ENCODE data around the gene SHLD2. TPM values are rescaled to one million over a fixed set of nuclear protein-coding genes. Genes with fewer than 3 reads are reported as not detected.

Gene SHLD2
- total RNA-seq, 4 donors from 2014 or later, result 12.7 to 31.7 (median 21.5) TPM

- H3K27me3 ChIP-seq, result no peaks in the 10 kb centered on the region
- 84% methylated on average over 4 of the region's 4 CpGs for WGBS, 2 donors
- DNase-seq, result no peak
- H3K9me3 ChIP-seq, result no peaks in the 10 kb centered on the region
- H3K27ac ChIP-seq, result no peak overlapping the region
- no peak overlapping the region for H3K4me3 ChIP-seq
- peaks cover 14 to 51% (median 18%) of the 10 kb centered on the region in 3 donors for H3K4me1 ChIP-seq
- no peak for TF ChIP-seq CTCF (IDR thresholded peaks at IDR 0.05)
- no peak for TF ChIP-seq POLR2A (IDR thresholded peaks at IDR 0.05)
- peaks cover 0 to 18% (median 0%) of the 10 kb centered on the region in 3 donors for H3K36me3 ChIP-seq
- intact Hi-C loops (cut with DNase I), result loop anchor here (5.0 kb wide), 1 partner anchor 117 kb away; no protein-coding TSS in a partner anchor
These were observed 5.3 kb upstream of the SHLD2 start for GRCh38 chr10:87089746-87090145.

- intact Hi-C loops (cut with DNase I), result loop anchor here (5.0 kb wide), 1 partner anchor 118 kb away; no protein-coding TSS in a partner anchor
- no peaks in the 10 kb centered on the region for H3K9me3 ChIP-seq
- DNase-seq, result no peak
- H3K36me3 ChIP-seq, result peaks cover 0 to 18% (median 0%) of the 10 kb centered on the region in 3 donors
- 54 to 62% methylated on average over 4 of the region's 4 CpGs for WGBS, 2 donors
- peak overlapping the region in 3 of 4 donors; percentile 94 to 100 (median 99) for H3K27ac ChIP-seq
- no peak overlapping the region for H3K4me3 ChIP-seq
- no peaks in the 10 kb centered on the region for H3K27me3 ChIP-seq
- no peak for TF ChIP-seq CTCF (IDR thresholded peaks at IDR 0.05)
- no peak for TF ChIP-seq POLR2A (IDR thresholded peaks at IDR 0.05)
- H3K4me1 ChIP-seq, result peaks cover 10 to 47% (median 17%) of the 10 kb centered on the region in 3 donors
These were observed 4.2 kb upstream of the SHLD2 start for GRCh38 chr10:87090779-87091178.

GRCh38 chr10:87092376-87092860 is 2.6 kb upstream of the SHLD2 start:
- TF ChIP-seq CTCF (IDR thresholded peaks at IDR 0.05) (no peak), POLR2A (IDR thresholded peaks at IDR 0.05) (no peak)
- intact Hi-C loops (cut with DNase I), result loop anchor here (5.0 kb wide), 1 partner anchor 120 kb away; no protein-coding TSS in a partner anchor
- Histone ChIP-seq H3K27ac (peak overlapping the region; percentile 94 to 100 (median 100)), H3K36me3 (peaks cover 0 to 17% (median 0%) of the 10 kb centered on the region in 3 donors), H3K27me3 (no peaks in the 10 kb centered on the region), H3K4me3 (peak overlapping the region; percentile 73 to 92 (median 82)), H3K4me1 (peaks cover 15 to 60% (median 25%) of the 10 kb centered on the region in 3 donors), H3K9me3 (no peaks in the 10 kb centered on the region)
- WGBS, 2 donors, result 8 to 17% methylated on average over 7 of the region's 7 CpGs
- DNase-seq, result no peak

- Histone ChIP-seq H3K27ac (peak overlapping the region; percentile 94 to 100 (median 100)), H3K4me1 (peaks cover 15 to 66% (median 21%) of the 10 kb centered on the region in 3 donors), H3K27me3 (no peaks in the 10 kb centered on the region), H3K9me3 (no peaks in the 10 kb centered on the region), H3K4me3 (peak overlapping the region; percentile 73 to 92 (median 82)), H3K36me3 (peaks cover 0 to 17% (median 0%) of the 10 kb centered on the region in 3 donors)
- TF ChIP-seq POLR2A (IDR thresholded peaks at IDR 0.05) (no peak), CTCF (IDR thresholded peaks at IDR 0.05) (no peak)
- 3 to 4% methylated on average over 9 of the region's 9 CpGs for WGBS, 2 donors
- intact Hi-C loops (cut with DNase I), result loop anchor here (5.0 kb wide), 1 partner anchor 121 kb away; no protein-coding TSS in a partner anchor
- no peak for DNase-seq
These were observed 2.0 kb upstream of the SHLD2 start for GRCh38 chr10:87092861-87093631.
